HepG2 (cell line): ENCODE results near the gene CHST6. TPM values are rescaled to one million over a fixed set of nuclear protein-coding genes. Genes with fewer than 3 reads are reported as not detected.

Experiments used
- ATAC-seq: fragments of 200-7000 bp; cut with Tn5 transposase; 3 replicates; pipeline ENCODE4 v1.9.1; 2020; ENCODE audit warnings: mild to moderate bottlenecking, moderate library complexity
- BruUV-seq: library from RNA; stranded (reverse); fragments of 400-500 nt; replicated peaks from 2 replicates; lab custom pipeline; 2021; lab: Mats Ljungman, UMichigan
- CTCF ChIA-PET: fragments of 300-600 bp; formaldehyde crosslinking; extraction: SDS; loops from one replicate; lab custom pipeline; 2021; ENCODE audit warnings: low total read pairs, inconsistent platforms, low intra/inter-chr PET ratio; lab: Yijun Ruan, JAX
- POLR2A ChIA-PET: fragments of 350-600 bp; sonication (Branson Sonifier 250); formaldehyde crosslinking; loops from one replicate; lab custom pipeline; 2020; ENCODE audit warnings: antibody characterized with exemption, inconsistent platforms; lab: Yijun Ruan, JAX
- DNase-seq: peaks from one replicate; pipeline ENCODE4 v3.0.0-alpha.2; 2015; ENCODE audit warnings: low spot score
- FAIRE-seq: peaks from 3 replicates; lab custom pipeline; 2011; peaks lifted over from hg19 to GRCh38; lab: Jason Lieb, UNC
- H2AFZ ChIP-seq: one replicate; pipeline ENCODE4 v1.6.1; 2011; ENCODE audit warnings: low read length, inconsistent platforms
- H3K27ac ChIP-seq: fragments of 300-600 bp; 3 replicates; pipeline ENCODE4 v1.8.0; 2011; ENCODE audit warnings: mixed run types, mild to moderate bottlenecking, mixed read lengths, low read length, inconsistent platforms; ENCODE audit not compliant: insufficient read depth; ENCODE audit errors: extremely low read length
- H3K27me3 ChIP-seq, 2 experiments: fragments of 200-600 bp in 1 of 2; 2 replicates in 1 of 2; 3 replicates in 1 of 2; pipeline versions ENCODE4 v1.6.0 to v1.8.0; 2011; ENCODE audit warnings: low read length in 2 of 2, mild to moderate bottlenecking in 2 of 2, moderate library complexity in 2 of 2, inconsistent platforms in 1 of 2; ENCODE audit not compliant: insufficient read depth in 2 of 2, control insufficient read depth in 1 of 2
- H3K36me3 ChIP-seq, 2 experiments: fragments of 200-600 bp in 1 of 2; replicated peaks in 1 of 2; 2 replicates in 1 of 2; 3 replicates in 1 of 2; pipeline versions ENCODE4 v1.5.1 to v1.8.0; 2011; ENCODE audit warnings: low read length in 2 of 2, inconsistent platforms in 1 of 2; ENCODE audit not compliant: insufficient read depth in 2 of 2, control insufficient read depth in 1 of 2
- H3K4me1 ChIP-seq: 2 replicates; pipeline ENCODE4 v1.5.1; 2012; ENCODE audit warnings: low read length, inconsistent platforms; ENCODE audit not compliant: insufficient read depth
- H3K4me2 ChIP-seq: 2 replicates; pipeline ENCODE4 v1.6.0; 2011; ENCODE audit warnings: low read depth, low read length, inconsistent platforms
- H3K4me3 ChIP-seq, 3 experiments: fragments of 200-600 bp in 1 of 3; sonication (generic), shearing (Covaris generic) in 1 of 3; replicated peaks in 1 of 3; 2 replicates each; pipeline ENCODE4 v1.5.1; 2011 to 2016; ENCODE audit warnings: low read length in 3 of 3, inconsistent platforms in 2 of 3, low read depth in 2 of 3, mild to moderate bottlenecking in 2 of 3, control low read depth in 1 of 3, mixed read lengths in 1 of 3; ENCODE audit not compliant: insufficient read depth in 1 of 3
- H3K79me2 ChIP-seq: one replicate; pipeline ENCODE4 v1.6.1; 2011; ENCODE audit warnings: low read length, inconsistent platforms; ENCODE audit not compliant: insufficient read depth
- H3K9ac ChIP-seq: 2 replicates; pipeline ENCODE4 v1.6.0; 2011; ENCODE audit warnings: mild to moderate bottlenecking, low read depth, low read length, inconsistent platforms; ENCODE audit not compliant: insufficient read depth
- H3K9me3 ChIP-seq: 2 replicates; pipeline ENCODE4 v1.5.1; 2012; ENCODE audit warnings: mild to moderate bottlenecking, low read length
- H4K20me1 ChIP-seq: 2 replicates; pipeline ENCODE4 v1.6.0; 2011; ENCODE audit warnings: inconsistent platforms, mild to moderate bottlenecking, low read length, moderate library complexity; ENCODE audit not compliant: insufficient read depth
- ADNP ChIP-seq: sonication (generic); formaldehyde crosslinking; IDR thresholded peaks from 2 replicates; pipeline ENCODE4 v1.4.0; 2020; ENCODE audit warnings: missing genetic modification reagents
- ARID2 ChIP-seq: sonication (generic); formaldehyde crosslinking; IDR thresholded peaks from 2 replicates; pipeline ENCODE4 v1.8.1; 2022; ENCODE audit warnings: mild to moderate bottlenecking, missing genetic modification reagents, borderline replicate concordance
- CREB1 ChIP-seq, 2 experiments: fragments of 450-650 bp in 1 of 2; IDR thresholded peaks; 2 replicates each; pipeline ENCODE4 v1.6.1; 2016 to 2017; ENCODE audit warnings: control low read depth in 1 of 2, mild to moderate bottlenecking in 1 of 2, missing compliant biosample characterization in 1 of 2, missing genetic modification characterization in 1 of 2
- HCFC1 ChIP-seq: fragments of 150-350 bp; IDR thresholded peaks from 2 replicates; pipeline ENCODE4 v1.6.1; 2014; ENCODE audit warnings: low read depth, low read length
- KMT2A ChIP-seq: sonication (generic); formaldehyde crosslinking; IDR thresholded peaks from 2 replicates; pipeline ENCODE4 v1.4.0; 2020; ENCODE audit warnings: missing genetic modification reagents
- LCORL ChIP-seq, 2 experiments: fragments of 450-650 bp in 1 of 2; sonication (generic) in 1 of 2; formaldehyde crosslinking in 1 of 2; IDR thresholded peaks; 2 replicates each; pipeline versions ENCODE4 v1.5.0 to v1.6.1; 2017 to 2020; ENCODE audit warnings: antibody characterized with exemption in 1 of 2, missing genetic modification reagents in 1 of 2
- NONO ChIP-seq, 2 experiments: fragments of 450-650 bp in 1 of 2; sonication (generic) in 1 of 2; formaldehyde crosslinking in 1 of 2; IDR thresholded peaks in 1 of 2; conservative IDR thresholded peaks in 1 of 2; 2 replicates each; pipeline versions ENCODE4 v1.6.1 to v1.8.0; 2017 to 2022; ENCODE audit warnings: mild to moderate bottlenecking in 1 of 2, missing genetic modification reagents in 1 of 2, moderate library complexity in 1 of 2
- RBFOX2 ChIP-seq: fragments of 200-400 bp; formaldehyde crosslinking; IDR thresholded peaks from 2 replicates; pipeline ENCODE4 v1.6.1; 2017; ENCODE audit warnings: low read depth, mild to moderate bottlenecking, low read length
- REXO4 ChIP-seq: sonication (generic); formaldehyde crosslinking; IDR thresholded peaks from 2 replicates; pipeline ENCODE4 v1.8.0; 2022; ENCODE audit warnings: missing genetic modification reagents, mild to moderate bottlenecking, borderline replicate concordance
- TEAD3 ChIP-seq: optimal IDR thresholded peaks from 2 replicates; pipeline ENCODE3; 2016; ENCODE audit warnings: borderline replicate concordance
- ZNF121 ChIP-seq: sonication (generic); formaldehyde crosslinking; IDR thresholded peaks from 2 replicates; pipeline ENCODE4 v1.5.0; 2020; ENCODE audit warnings: mild to moderate bottlenecking, missing genetic modification reagents
- ZNF335 ChIP-seq: sonication (generic); formaldehyde crosslinking; IDR thresholded peaks from 2 replicates; pipeline ENCODE4 v1.4.0; 2020; ENCODE audit warnings: missing genetic modification reagents
- ZNF557 ChIP-seq: sonication (generic); formaldehyde crosslinking; IDR thresholded peaks from 2 replicates; pipeline ENCODE4 v1.4.0; 2020; ENCODE audit warnings: missing genetic modification reagents
- ZNF781 ChIP-seq: sonication (generic); formaldehyde crosslinking; IDR thresholded peaks from 2 replicates; pipeline ENCODE4 v1.5.1; 2020; ENCODE audit warnings: borderline replicate concordance, mild to moderate bottlenecking, missing genetic modification reagents; ENCODE audit errors: not compliant biosample characterization
- WGBS: methylation state at CpG from one replicate; pipeline ENCODE4 v1.1.6; 2017; ENCODE audit warnings: low lambda C conversion rate; 5-methylcytosine and 5-hydroxymethylcytosine counted together
- in situ Hi-C: cut with HindIII; loops from 2 replicates; pipeline ENCODE4 v1.10.0; 2017; ENCODE audit warnings: low pct_unique_long_range_greater_than_20kb; ENCODE audit not compliant: extremely low pct_ligation_motif_present
- intact Hi-C: fragments of 100-400 bp; cut with micrococcal nuclease; formaldehyde crosslinking; loops from one replicate; pipeline ENCODE4 v1.10.0; 2022; ENCODE audit not compliant: unreplicated experiment
- polyA plus RNA-seq, 8 experiments: library from polyadenylated mRNA; depleted of rRNA in 3 of 8; stranded (reverse) in 7 of 8; unstranded in 1 of 8; fragments of >200 nt; fragmentation: Illumina TruSeq in 4 of 8; extraction: Trizol in 4 of 8; gene quantifications; 2 replicates each; pipeline versions ENCODE4 v1.2.1 to v1.2.3, GENCODE V29; 2011 to 2016; ENCODE audit warnings: low read depth in 4 of 8, missing spikeins in 1 of 8, mixed read lengths in 1 of 8; ENCODE audit not compliant: insufficient read depth in 1 of 8
- total RNA-seq, 5 experiments: library from RNA; depleted of rRNA; stranded (reverse); fragments of >200 nt; fragmentation: Illumina TruSeq; extraction: Trizol; gene quantifications; 2 replicates each; pipeline ENCODE4 v1.2.3, GENCODE V29; 2016; ENCODE audit warnings: low read depth in 1 of 5
- TF ChIP-seq, protein P1 (sequence below), 2 experiments: sonication (generic) in 1 of 2; formaldehyde crosslinking in 1 of 2; IDR thresholded peaks; 2 replicates each; pipeline versions ENCODE4 v1.5.1 to v1.6.1; 2011 to 2020; ENCODE audit warnings: borderline replicate concordance in 1 of 2, low read depth in 1 of 2, low read length in 1 of 2, mild to moderate bottlenecking in 1 of 2, missing genetic modification reagents in 1 of 2, moderate library complexity in 1 of 2
- TF ChIP-seq, protein P2 (sequence below): sonication (generic); formaldehyde crosslinking; IDR thresholded peaks from 2 replicates; pipeline ENCODE4 v1.4.0; 2020; ENCODE audit warnings: mild to moderate bottlenecking, missing genetic modification reagents
- TF ChIP-seq, protein P3 (sequence below): sonication (generic); formaldehyde crosslinking; IDR thresholded peaks from 2 replicates; pipeline ENCODE4 v1.4.0; 2020; ENCODE audit warnings: missing genetic modification reagents

CHST6 gene
- total and polyA plus RNA-seq, 2 of the 13 experiments (the other 11 are each of a cell fraction or from before 2014, with no cell fraction given) = 0.18 to 0.91 TPM

DNA sequence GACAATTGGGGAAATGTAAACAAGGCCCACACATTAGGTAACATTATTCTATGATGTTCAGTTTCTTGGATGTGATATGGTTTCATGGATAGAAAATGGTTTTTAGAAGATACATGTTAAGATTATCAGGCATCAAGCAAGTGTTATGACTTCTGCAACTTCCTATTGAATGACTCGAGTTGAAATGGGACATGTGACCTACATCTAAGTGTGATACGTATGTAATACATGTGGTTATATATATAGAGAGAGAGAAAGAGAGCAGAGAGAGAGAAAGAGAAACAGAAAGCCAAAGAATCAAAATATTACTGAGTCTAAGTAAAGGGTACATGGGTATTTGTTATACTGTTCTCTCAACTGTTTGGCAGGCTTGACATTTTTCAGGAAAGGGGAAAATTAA is 32.4 kb downstream of the CHST6 start (continued):
- TF ChIP-seq, protein P1, sequence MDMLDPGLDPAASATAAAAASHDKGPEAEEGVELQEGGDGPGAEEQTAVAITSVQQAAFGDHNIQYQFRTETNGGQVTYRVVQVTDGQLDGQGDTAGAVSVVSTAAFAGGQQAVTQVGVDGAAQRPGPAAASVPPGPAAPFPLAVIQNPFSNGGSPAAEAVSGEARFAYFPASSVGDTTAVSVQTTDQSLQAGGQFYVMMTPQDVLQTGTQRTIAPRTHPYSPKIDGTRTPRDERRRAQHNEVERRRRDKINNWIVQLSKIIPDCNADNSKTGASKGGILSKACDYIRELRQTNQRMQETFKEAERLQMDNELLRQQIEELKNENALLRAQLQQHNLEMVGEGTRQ (IDR thresholded peaks at IDR 0.05; ENCODE audit: low read depth, low read length) = no peak
- TF ChIP-seq, protein P1 (CRISPR knock-in tag; IDR thresholded peaks at IDR 0.05; ENCODE audit: borderline replicate concordance) = peak; percentile 40; the same call in 1 of the 2 replicates
- 0 out of 2 replicates have a peak, but pooled peaks have one; percentile 50 for TF ChIP-seq ARID2 (CRISPR knock-in tag)
- no peak for TF ChIP-seq ZNF121 (CRISPR knock-in tag)
- TF ChIP-seq ZNF781 = no peak
- no peak for TF ChIP-seq HCFC1
- TF ChIP-seq TEAD3 (CRISPR knock-in tag) = no peak
- no peak for TF ChIP-seq REXO4 (CRISPR knock-in tag)

DNA sequence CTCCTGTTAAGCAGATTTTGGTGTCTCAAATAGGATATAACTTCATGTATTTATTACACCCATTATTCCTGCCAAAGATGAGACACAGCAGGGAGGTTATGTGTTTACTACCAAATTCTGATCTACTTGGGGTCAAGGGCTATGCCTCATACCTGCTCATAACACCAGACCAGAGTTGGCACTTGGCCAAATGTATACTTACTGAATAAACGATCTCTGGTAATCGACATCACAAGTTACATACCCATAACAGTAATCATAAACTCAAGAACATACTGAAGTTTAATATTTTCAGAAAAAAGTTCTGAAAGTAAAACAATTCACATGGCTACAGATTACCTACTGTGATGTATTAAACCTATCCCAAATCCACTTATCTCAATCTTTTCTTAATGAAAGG is 33.7 kb downstream of the CHST6 start:
- no peak overlapping the region for H3K9ac ChIP-seq
- no peaks in the 10 kb centered on the region for H3K9me3 ChIP-seq
- no peak overlapping the region for H3K27ac ChIP-seq
- ChIA-PET CTCF (no interaction called here), POLR2A (no interaction called here)
- ATAC-seq = no peak
- no peak overlapping the region for H2AFZ ChIP-seq
- no peak for DNase-seq
- peak; percentile 21 for FAIRE-seq
- no TSS peak for BruUV-seq
- H4K20me1 ChIP-seq = peaks cover 27% of the 10 kb centered on the region
- in situ Hi-C loops (no loop called here), intact Hi-C loops (loop anchor here (5.0 kb wide), 2 partner anchors 199 to 759 kb away; partner anchors contain the start of gene MLKL)
- peaks cover 68% of the 10 kb centered on the region for H3K79me2 ChIP-seq
- H3K27me3 ChIP-seq = no peaks in the 10 kb centered on the region
- peaks cover 56% of the 10 kb centered on the region for H3K4me1 ChIP-seq
- H3K4me3 ChIP-seq = no peak overlapping the region
- peaks cover 0 to 4% of the 10 kb centered on the region in 2 experiments; a peak in 3 of 5 replicates for H3K36me3 ChIP-seq
- H3K4me2 ChIP-seq = peak overlapping the region; percentile 74
- 84% methylated on average over 2 of the region's 2 CpGs for WGBS
- no peak for TF ChIP-seq ZNF335 (CRISPR knock-in tag)
- TF ChIP-seq, protein P2, sequence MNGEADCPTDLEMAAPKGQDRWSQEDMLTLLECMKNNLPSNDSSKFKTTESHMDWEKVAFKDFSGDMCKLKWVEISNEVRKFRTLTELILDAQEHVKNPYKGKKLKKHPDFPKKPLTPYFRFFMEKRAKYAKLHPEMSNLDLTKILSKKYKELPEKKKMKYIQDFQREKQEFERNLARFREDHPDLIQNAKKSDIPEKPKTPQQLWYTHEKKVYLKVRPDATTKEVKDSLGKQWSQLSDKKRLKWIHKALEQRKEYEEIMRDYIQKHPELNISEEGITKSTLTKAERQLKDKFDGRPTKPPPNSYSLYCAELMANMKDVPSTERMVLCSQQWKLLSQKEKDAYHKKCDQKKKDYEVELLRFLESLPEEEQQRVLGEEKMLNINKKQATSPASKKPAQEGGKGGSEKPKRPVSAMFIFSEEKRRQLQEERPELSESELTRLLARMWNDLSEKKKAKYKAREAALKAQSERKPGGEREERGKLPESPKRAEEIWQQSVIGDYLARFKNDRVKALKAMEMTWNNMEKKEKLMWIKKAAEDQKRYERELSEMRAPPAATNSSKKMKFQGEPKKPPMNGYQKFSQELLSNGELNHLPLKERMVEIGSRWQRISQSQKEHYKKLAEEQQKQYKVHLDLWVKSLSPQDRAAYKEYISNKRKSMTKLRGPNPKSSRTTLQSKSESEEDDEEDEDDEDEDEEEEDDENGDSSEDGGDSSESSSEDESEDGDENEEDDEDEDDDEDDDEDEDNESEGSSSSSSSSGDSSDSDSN = 0 out of 2 replicates have a peak, but pooled peaks have one; percentile 6
- TF ChIP-seq ZNF557 = no peak
- TF ChIP-seq NONO (IDR thresholded peaks at IDR 0.05) = no peak
- TF ChIP-seq NONO (CRISPR knock-in tag; conservative IDR thresholded peaks at IDR 0.05) = no peak
- TF ChIP-seq, protein P3, sequence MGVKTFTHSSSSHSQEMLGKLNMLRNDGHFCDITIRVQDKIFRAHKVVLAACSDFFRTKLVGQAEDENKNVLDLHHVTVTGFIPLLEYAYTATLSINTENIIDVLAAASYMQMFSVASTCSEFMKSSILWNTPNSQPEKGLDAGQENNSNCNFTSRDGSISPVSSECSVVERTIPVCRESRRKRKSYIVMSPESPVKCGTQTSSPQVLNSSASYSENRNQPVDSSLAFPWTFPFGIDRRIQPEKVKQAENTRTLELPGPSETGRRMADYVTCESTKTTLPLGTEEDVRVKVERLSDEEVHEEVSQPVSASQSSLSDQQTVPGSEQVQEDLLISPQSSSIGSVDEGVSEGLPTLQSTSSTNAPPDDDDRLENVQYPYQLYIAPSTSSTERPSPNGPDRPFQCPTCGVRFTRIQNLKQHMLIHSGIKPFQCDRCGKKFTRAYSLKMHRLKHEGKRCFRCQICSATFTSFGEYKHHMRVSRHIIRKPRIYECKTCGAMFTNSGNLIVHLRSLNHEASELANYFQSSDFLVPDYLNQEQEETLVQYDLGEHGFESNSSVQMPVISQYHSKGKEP = no peak
- peak; percentile 21; the same call in 1 of the 2 replicates for TF ChIP-seq LCORL (IDR thresholded peaks at IDR 0.05)
- TF ChIP-seq LCORL (CRISPR knock-in tag; IDR thresholded peaks at IDR 0.05) = no peak
- TF ChIP-seq CREB1 (IDR thresholded peaks at IDR 0.05) = no peak
- peak; percentile 10; the same call in 1 of the 2 replicates for TF ChIP-seq CREB1 (CRISPR knock-in tag; IDR thresholded peaks at IDR 0.05)
- 0 out of 2 replicates have a peak, but pooled peaks have one; percentile 22 for TF ChIP-seq RBFOX2
- no peak for TF ChIP-seq KMT2A
- TF ChIP-seq ADNP (CRISPR knock-in tag) = no peak
